GM19372 (cell line): ENCODE measurements around the gene SCRN1.
"Not testable (repeated sequence)": the region's sequence is repeated elsewhere in the genome, so short reads cannot be mapped to it uniquely, and the experiment has no call there.

Source experiments
- ATAC-seq: cut with Tn5 transposase; IDR thresholded peaks from one replicate; pipeline ENCODE4 v1.9.1; 2021; ENCODE audit warnings: mild to moderate bottlenecking, low read depth, moderate library complexity; ENCODE audit not compliant: unreplicated experiment

SCRN1 gene

DNA sequence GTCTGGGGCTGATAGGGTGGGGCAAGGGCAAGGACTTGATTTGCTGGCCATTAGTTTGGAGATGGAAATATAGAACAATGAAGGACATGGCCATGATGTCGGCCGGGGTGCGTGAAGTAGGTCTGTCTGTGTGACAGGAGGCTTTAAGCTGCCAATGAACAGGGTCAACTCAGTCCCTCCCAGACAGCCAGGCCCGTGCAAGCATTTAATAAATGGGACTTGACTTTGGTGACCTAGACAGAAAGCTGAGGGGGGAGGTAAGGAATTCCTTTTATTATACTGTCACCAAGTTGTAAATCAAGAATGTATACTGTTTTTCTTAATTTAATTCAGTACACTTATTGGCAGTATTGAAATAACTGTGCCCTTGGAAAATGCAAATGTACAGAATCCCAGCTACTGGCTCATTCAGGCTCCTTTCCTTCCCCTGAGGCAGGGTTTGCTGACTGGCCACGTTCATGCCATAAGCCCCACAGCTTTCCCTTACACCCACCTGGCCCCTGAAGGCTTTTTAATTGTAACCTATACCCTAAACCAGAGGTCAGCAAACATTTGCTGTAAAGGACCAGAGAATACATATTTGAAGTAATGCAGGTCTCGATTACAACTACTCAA, 96.1 kb downstream of the SCRN1 start:
- ATAC-seq, result no peak

DNA sequence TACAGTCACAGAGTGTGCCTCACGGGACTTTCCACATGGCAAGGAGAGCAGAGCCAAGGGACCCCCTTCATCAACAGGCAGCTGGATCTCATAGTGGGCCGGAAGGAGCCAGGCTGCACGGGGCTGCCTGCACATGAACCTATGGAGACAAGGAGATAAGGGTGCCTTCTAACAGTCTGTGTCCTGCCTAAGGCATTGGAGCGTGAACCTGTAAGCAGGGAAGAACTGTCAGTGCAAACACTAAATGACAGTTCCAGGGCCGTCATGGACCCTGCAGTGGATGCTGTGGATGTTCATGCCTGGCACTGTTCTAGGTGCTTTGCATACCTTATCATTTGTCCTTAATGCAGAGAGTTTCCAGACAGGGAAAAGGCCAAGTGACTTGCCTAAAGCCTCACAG, 97.4 kb downstream of the SCRN1 start:
- no peak for ATAC-seq

DNA sequence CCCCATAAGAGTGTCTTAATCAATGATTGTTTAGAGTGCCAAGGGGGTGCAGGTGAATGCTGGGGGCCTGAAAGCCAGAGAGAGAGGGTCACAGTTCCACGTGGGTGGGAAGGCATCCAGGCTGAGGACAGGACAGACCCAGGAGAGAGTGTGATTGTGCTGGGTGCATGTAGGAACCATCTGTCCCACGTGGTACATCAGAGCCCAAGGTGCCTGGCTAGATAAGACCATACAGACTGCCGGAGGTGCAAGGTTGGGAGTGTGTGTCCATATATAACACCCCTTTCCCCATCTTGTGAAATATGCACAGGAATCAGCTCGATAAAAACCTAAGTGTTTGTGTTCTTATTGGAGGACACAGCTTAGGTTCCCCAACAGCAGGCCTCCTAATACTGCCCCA, 97.8 kb downstream of the SCRN1 start:
- ATAC-seq, result no peak

- not testable (repeated sequence) for ATAC-seq
Measured at GRCh38 chr7:29890786-29891185, 98.8 kb downstream of the SCRN1 start.

DNA sequence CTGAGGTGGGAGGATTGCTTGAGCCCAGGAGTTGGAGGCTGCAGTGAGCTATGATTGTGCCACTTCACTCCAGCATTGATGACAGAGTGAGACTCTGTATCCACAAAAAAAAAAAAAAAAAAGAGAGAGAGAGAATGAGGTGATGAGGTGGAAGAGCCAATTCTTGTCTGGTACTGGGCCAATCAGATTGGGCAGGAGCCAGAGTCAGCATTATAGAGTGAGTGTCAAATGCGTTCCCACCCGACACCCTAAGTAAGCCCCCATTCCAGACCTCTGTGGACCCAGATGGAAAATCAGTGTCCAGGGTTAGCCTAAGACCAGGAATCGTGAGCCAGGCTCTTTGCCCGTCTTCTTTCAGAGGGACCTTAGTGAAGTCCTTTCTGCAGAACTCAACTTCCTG, 99.3 kb downstream of the SCRN1 start:
- ATAC-seq, result no peak

DNA sequence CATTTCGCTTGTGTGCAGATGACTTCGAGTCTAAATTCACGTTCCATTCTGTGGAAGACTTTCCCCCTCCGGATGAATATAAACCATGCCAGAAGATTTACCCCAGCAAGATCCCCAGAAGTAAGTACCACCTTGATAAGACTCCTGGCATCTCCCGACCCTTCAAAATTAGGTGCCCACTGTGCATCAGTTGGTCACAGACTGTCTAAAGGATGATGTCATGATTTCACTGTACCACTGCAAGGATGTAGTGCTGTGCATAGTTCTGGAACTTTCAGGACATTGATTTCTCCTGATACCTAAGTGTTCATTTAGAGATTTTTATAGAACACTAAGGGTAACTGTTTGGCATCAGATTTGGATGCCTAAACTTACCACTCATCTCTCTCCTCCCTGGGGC, 100.3 kb downstream of the SCRN1 start:
- no peak for ATAC-seq

DNA sequence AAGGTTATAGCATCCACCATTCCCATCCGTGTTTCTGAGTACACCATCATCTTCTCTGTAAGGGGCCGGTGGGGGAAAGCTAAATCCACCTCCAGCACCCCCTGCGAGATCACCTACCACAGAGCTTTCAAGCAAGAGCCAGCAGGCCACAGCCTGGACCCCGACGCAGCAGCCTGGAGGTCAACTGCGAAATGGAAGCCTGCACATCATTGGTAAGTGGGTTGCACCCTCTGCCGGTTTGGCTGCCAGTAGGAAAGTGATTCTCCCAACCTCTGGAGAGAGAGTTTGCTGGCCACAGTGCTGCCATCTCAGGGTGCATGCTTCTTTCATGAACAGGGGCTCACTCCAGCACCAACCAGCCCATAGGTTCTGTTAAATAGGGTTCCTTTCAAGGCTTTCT, 101.6 kb downstream of the SCRN1 start:
- no peak for ATAC-seq

- ATAC-seq, result no peak
Measured at GRCh38 chr7:29886827-29887226, 102.8 kb downstream of the SCRN1 start.

GRCh38 chr7:29885626-29886025, 104.0 kb downstream of the SCRN1 start:
- no peak for ATAC-seq

DNA sequence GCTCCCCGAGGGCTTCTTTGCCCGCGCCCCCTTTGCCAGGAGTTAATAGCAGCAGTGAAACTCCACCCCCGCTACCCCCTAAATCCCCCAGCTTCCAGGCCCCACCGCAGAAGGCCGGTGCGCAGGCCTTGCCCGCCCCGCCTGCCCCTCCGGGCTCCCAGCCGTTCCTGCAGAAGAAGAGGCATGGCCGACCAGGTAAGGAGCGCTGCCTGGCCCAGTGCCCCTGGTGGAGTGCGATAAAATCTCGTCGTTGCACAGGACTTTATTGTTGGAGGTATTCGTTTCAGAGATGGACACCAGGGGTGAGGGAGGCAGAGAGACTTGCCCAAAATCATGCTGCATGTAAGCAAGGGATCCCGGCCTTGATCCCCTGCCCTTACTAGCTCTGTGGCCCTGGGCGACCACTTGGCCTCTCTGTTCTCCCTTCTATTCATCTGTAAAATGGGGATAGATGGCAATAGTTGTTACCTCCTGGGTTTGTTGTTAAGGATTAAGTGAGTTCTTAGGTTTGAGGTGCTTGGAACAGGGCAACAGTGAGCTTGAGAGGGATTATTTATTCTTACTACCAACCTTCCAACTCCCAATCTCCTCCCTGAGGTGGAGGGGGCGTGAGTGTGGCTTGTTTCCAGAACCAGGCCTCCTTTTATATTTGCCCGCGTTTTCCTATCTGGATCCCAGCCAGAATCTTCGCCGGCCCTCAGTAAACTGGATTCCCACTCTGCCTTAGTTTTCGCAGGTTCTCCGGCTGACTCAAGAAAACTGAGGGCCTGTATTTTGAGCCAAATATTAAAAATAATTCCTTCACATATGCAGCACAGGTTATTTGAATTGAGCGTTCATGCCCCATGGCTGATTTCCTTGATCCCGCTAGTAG, 105.0 kb downstream of the SCRN1 start:
- ATAC-seq, result no peak

DNA sequence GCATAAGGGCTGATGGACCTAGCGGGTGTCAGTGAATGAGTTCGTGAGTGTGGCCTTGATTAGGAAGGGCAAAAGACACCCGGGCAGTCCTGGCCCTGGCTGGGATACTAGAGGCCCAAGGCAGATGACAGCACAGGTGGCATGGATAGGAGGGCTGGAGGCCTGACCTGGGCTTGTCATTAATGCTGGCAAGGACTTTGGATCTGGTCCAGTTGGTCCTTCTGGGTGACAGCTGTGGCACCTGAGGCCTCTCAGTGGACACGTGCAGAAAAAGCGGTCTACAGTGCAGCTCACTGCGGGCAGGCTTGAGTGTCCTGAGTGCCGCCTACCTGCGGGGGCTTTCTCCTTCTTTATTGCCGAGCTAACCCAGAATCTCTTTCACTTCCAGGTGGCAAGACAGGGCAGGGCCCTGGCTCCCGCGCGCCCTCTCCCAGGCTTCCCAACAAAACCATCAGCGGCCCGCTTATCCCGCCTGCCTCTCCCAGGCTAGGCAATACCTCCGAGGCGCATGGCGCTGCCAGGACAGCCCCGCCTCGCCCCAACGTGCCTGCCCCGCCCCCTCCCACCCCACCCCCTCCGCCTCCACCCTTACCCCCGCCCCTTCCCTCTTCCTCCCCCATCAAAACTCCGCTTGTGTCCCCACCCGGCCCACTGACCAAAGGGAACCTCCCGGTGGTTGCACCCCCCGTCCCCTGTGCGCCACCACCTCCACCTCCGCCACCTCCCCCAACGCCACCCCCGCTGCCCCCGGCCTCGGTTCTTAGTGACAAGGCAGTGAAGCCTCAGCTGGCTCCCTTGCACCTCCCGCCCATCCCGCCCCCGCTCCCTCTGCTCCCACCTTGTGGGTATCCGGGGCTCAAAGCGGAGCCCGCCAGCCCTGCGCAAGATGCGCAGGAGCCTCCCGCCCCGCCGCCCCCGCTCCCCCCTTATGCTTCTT, 105.9 kb downstream of the SCRN1 start:
- ATAC-seq, result no peak

- no peak for ATAC-seq
Measured at GRCh38 chr7:29882481-29882880, 107.1 kb downstream of the SCRN1 start.

- ATAC-seq, result no peak
Measured at GRCh38 chr7:29881724-29882123, 107.9 kb downstream of the SCRN1 start.

DNA sequence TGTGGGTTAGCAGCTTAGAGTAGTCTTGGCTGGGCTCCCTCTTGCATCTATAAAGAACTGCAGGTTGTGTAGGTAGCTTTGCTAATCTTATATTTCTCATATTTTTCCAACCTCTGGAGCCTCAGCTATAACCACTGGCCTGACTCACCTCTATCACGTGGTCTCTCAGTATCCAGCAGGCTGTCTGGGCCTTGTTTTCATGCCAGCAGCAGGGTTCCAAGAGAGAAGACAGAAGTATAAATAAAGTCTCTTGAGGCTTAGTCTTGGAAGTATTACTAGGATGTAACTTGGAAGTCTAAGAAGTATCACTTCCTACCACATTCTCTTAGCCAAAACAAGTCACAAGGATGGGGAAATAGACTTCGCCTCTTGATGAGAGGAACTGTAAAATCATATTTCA, 110.0 kb downstream of the SCRN1 start:
- ATAC-seq, result no peak

DNA sequence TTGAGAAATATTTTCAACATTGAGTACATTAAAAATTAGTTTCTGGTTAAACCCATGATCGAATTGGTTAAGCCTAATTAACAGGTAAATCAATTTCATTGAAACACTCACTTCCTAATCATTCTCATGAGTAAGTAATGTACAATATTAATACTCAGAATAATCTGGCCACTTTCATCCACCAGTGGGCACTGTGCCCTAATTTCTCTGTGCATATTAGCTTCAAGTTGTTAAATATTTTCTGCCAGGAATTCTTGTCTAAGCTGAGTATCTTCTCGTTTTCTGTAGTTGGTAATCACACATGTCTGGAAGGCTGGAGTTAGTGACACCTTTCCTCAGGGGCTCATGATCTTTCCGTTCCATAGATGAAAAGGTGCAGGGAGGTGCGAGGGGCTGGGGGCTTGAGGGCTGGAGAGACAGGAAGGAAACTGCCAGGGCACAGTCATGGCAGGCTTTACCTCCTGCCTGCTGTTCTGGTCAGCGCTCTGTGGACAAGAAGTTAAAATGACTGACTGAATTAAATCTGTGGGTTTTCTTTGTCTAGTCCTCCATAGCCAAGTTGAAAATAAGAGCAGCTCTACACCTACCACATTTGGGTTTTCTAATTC, 111.4 kb downstream of the SCRN1 start:
- ATAC-seq, result no peak

GRCh38 chr7:29877196-29877595, 112.4 kb downstream of the SCRN1 start:
- no peak for ATAC-seq

- no peak for ATAC-seq
Measured at GRCh38 chr7:29875741-29876140, 113.9 kb downstream of the SCRN1 start.

DNA sequence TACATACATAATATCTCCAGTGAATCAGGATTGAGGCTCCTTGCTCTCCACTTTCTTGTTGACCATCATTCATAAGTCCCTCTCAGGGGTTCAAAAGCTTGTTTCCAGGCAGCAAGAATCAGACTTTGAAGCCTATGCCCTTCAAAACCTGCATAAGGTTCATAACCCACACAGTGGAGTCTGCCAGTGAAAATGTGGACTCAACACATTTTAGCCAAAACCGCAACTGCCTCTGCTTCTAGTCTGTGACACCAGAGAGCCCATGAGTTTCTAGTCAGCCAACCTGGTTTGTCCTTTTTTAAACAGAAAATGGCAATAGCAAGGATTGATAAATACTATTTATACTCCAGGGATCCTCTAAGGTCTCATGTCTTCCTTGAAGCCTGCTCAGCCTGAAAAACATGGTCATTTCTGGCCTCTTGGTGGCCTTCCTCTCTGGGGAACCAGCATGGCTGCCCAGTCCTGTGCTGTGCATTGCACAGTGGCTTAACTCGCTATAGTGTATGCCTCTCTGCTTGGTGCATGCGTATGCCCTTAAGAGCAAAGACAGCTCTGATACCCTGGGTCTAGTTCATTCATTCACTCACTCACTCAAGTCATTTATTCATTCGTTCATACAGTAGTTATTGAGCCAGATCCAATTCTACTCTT, 115.8 kb downstream of the SCRN1 start:
- no peak for ATAC-seq

- ATAC-seq, result no peak
Measured at GRCh38 chr7:29871787-29872398, 117.7 kb downstream of the SCRN1 start.
